Neural cell (in vitro differentiated cells): Measurements from ENCODE around the gene KIN. TPM values are rescaled to one million over a fixed set of nuclear protein-coding genes. Genes with fewer than 3 reads are reported as not detected.

Source experiments
- H2AFZ ChIP-seq: fragments of 200-600, 300-800 bp; sonication (generic), shearing (Covaris generic); 2 replicates; pipeline ENCODE4 v1.6.0; 2014; ENCODE audit warnings: low read depth, mild to moderate bottlenecking, antibody characterized with exemption, low read length, moderate library complexity
- H3F3A ChIP-seq: fragments of 200-600 bp; shearing (Covaris generic); 2 replicates; pipeline ENCODE4 v1.6.1; 2016; ENCODE audit warnings: mild to moderate bottlenecking, moderate library complexity, mixed read lengths, antibody characterized with exemption, low read length; ENCODE audit not compliant: insufficient read depth, poor library complexity, severe bottlenecking
- H3K27ac ChIP-seq: fragments of 200-600, 300-800 bp; sonication (generic), shearing (Covaris generic); 2 replicates; pipeline ENCODE4 v1.5.1; 2014; ENCODE audit warnings: mild to moderate bottlenecking, low read length, moderate library complexity
- H3K27me3 ChIP-seq: fragments of 300-800, 200-600 bp; sonication (generic), shearing (Covaris generic); 2 replicates; pipeline ENCODE4 v1.6.0; 2014; ENCODE audit warnings: mild to moderate bottlenecking, low read depth, low read length, moderate library complexity; ENCODE audit not compliant: insufficient read depth
- H3K36me3 ChIP-seq: fragments of 300-800, 200-600 bp; sonication (generic), shearing (Covaris generic); 2 replicates; pipeline ENCODE4 v1.5.1; 2014; ENCODE audit warnings: mild to moderate bottlenecking, antibody characterized with exemption, low read length, moderate library complexity; ENCODE audit not compliant: insufficient read depth
- H3K4me2 ChIP-seq: fragments of 300-800, 200-600 bp; sonication (generic), shearing (Covaris generic); 2 replicates; pipeline ENCODE4 v1.6.0; 2014; ENCODE audit warnings: mild to moderate bottlenecking, low read length
- H3K4me3 ChIP-seq: fragments of 300-800, 200-600 bp; sonication (generic), shearing (Covaris generic); 2 replicates; pipeline ENCODE4 v1.5.1; 2014; ENCODE audit warnings: mild to moderate bottlenecking, low read length, moderate library complexity
- H3K79me2 ChIP-seq: fragments of 200-600 bp; shearing (Covaris generic); replicated peaks from 2 replicates; pipeline ENCODE4 v1.6.0; 2014; ENCODE audit warnings: mild to moderate bottlenecking, low read length, moderate library complexity; ENCODE audit not compliant: insufficient read depth
- H3K9ac ChIP-seq: fragments of 300-800, 200-600 bp; sonication (generic), shearing (Covaris generic); 2 replicates; pipeline ENCODE4 v1.6.1; 2016; ENCODE audit warnings: mild to moderate bottlenecking, low read length, mixed read lengths
- H3K9me2 ChIP-seq: fragments of 200-600 bp; shearing (Covaris generic); 2 replicates; pipeline ENCODE4 v1.6.1; 2016; ENCODE audit warnings: mild to moderate bottlenecking, low read length, mixed read lengths; ENCODE audit not compliant: insufficient read depth
- H3K9me3 ChIP-seq: fragments of 200-600, 300-800 bp; sonication (generic), shearing (Covaris generic); 2 replicates; pipeline ENCODE4 v1.6.1; 2016; ENCODE audit warnings: mild to moderate bottlenecking, mixed run types, low read length, moderate library complexity, mixed read lengths
- H4K20me1 ChIP-seq: fragments of 200-600 bp; shearing (Covaris generic); 2 replicates; pipeline ENCODE4 v1.6.1; 2016; ENCODE audit warnings: mild to moderate bottlenecking, mixed run types; ENCODE audit not compliant: insufficient read depth
- CTCF ChIP-seq: fragments of 450-650 bp; IDR thresholded peaks from 2 replicates; pipeline ENCODE4 v1.5.1; 2014; ENCODE audit warnings: antibody characterized with exemption, mild to moderate bottlenecking, moderate library complexity; ENCODE audit not compliant: poor library complexity, severe bottlenecking
- EP300 ChIP-seq: fragments of 450-650 bp; conservative IDR thresholded peaks from 2 replicates; pipeline ENCODE4 v1.6.1; 2014; ENCODE audit warnings: antibody characterized with exemption, mild to moderate bottlenecking, moderate library complexity; ENCODE audit not compliant: poor library complexity, severe bottlenecking
- EZH2 ChIP-seq: fragments of 200-600, 300-800 bp; shearing (Covaris generic), sonication (generic); IDR thresholded peaks from 2 replicates; pipeline ENCODE4 v1.6.1; 2014; ENCODE audit warnings: antibody characterized with exemption, low read length, borderline replicate concordance, mild to moderate bottlenecking; ENCODE audit not compliant: insufficient read depth, poor library complexity, severe bottlenecking
- MXI1 ChIP-seq: fragments of 450-650 bp; conservative IDR thresholded peaks from 2 replicates; pipeline ENCODE4 v1.6.1; 2014; ENCODE audit warnings: antibody characterized with exemption, mild to moderate bottlenecking; ENCODE audit not compliant: poor library complexity, severe bottlenecking
- POLR2AphosphoS5 ChIP-seq: IDR thresholded peaks from 2 replicates; pipeline ENCODE4 v1.6.1; 2012
- RAD21 ChIP-seq: fragments of 450-650 bp; conservative IDR thresholded peaks from 2 replicates; pipeline ENCODE4 v1.6.1; 2014; ENCODE audit warnings: antibody characterized with exemption, mild to moderate bottlenecking, moderate library complexity
- REST ChIP-seq: IDR thresholded peaks from 2 replicates; pipeline ENCODE4 v1.6.1; 2012; ENCODE audit warnings: borderline replicate concordance
- SMC3 ChIP-seq: fragments of 450-650 bp; conservative IDR thresholded peaks from 2 replicates; pipeline ENCODE4 v1.6.1; 2014; ENCODE audit warnings: antibody characterized with exemption, mild to moderate bottlenecking, moderate library complexity; ENCODE audit not compliant: poor library complexity
- TAF1 ChIP-seq: IDR thresholded peaks from 2 replicates; pipeline ENCODE4 v1.6.1; 2012; ENCODE audit warnings: low read depth
- polyA plus RNA-seq: library from polyadenylated mRNA; depleted of rRNA; stranded (reverse); fragments of >200 nt; gene quantifications from 2 replicates; pipeline ENCODE4 v1.2.3, GENCODE V29; 2014

The KIN gene
- polyA plus RNA-seq, 1 donor from 2014 or later, result 24.4 TPM

- Histone ChIP-seq H4K20me1 (no peaks in the 10 kb centered on the region), H3K9me2 (no peaks in the 10 kb centered on the region), H3F3A (no peaks in the 10 kb centered on the region), H3K4me3 (no peak overlapping the region), H3K9ac (no peak overlapping the region), H3K79me2 (no peaks in the 10 kb centered on the region), H3K36me3 (peaks cover 4% of the 10 kb centered on the region), H3K27ac (no peak overlapping the region), H3K4me2 (no peak overlapping the region), H2AFZ (no peak overlapping the region), H3K27me3 (no peaks in the 10 kb centered on the region), H3K9me3 (no peaks in the 10 kb centered on the region)
- no peak for TF ChIP-seq POLR2AphosphoS5
- TF ChIP-seq CTCF, result no peak
- no peak for TF ChIP-seq REST
- no peak for TF ChIP-seq MXI1
- TF ChIP-seq RAD21, result no peak
- TF ChIP-seq TAF1, result no peak
- no peak for TF ChIP-seq EZH2
Measured at GRCh38 chr10:7768417-7768816, 19.4 kb downstream of the KIN start.

GRCh38 chr10:7767209-7767608 lies 20.6 kb downstream of the KIN start:
- Histone ChIP-seq H3K9me2 (no peaks in the 10 kb centered on the region), H3K9ac (no peak overlapping the region), H3K36me3 (peaks cover 9% of the 10 kb centered on the region), H4K20me1 (no peaks in the 10 kb centered on the region), H3K27ac (no peak overlapping the region), H3K79me2 (no peaks in the 10 kb centered on the region), H3K4me3 (no peak overlapping the region), H3K27me3 (no peaks in the 10 kb centered on the region), H2AFZ (no peak overlapping the region), H3K4me2 (no peak overlapping the region), H3K9me3 (no peaks in the 10 kb centered on the region), H3F3A (no peaks in the 10 kb centered on the region)
- TF ChIP-seq TAF1 (no peak), CTCF (no peak), EP300 (no peak), EZH2 (no peak), SMC3 (no peak), REST (no peak), RAD21 (no peak), POLR2AphosphoS5 (no peak), MXI1 (no peak)
